BJ (cell line): ENCODE data around the gene OLFML1. TPM values are rescaled to one million over a fixed set of nuclear protein-coding genes. Genes with fewer than 3 reads are reported as not detected.
A peak's percentile ranks its signal among the peaks of the same experiment; 100 is the strongest.

Experiments used
- CTCF ChIA-PET: fragments of 350-600 bp; formaldehyde crosslinking; extraction: SDS; loops from one replicate; lab custom pipeline; 2021; ENCODE audit warnings: antibody characterized with exemption, inconsistent platforms; lab: Yijun Ruan, JAX
- POLR2A ChIA-PET: fragments of 300-600 bp; sonication (Branson Sonifier 250); formaldehyde crosslinking; extraction: SDS; loops from one replicate; lab custom pipeline; 2021; ENCODE audit warnings: antibody characterized with exemption; lab: Charles Lee
- DNase-seq: peaks from one replicate; pipeline ENCODE4 v3.0.0-alpha.2; 2011; ENCODE audit warnings: low read depth
- H3K27me3 ChIP-seq: 2 replicates; pipeline ENCODE4 v1.6.0; 2011; ENCODE audit warnings: low read length; ENCODE audit not compliant: control insufficient read depth, insufficient read depth
- H3K36me3 ChIP-seq: 2 replicates; pipeline ENCODE4 v1.5.1; 2011; ENCODE audit warnings: low read length; ENCODE audit not compliant: control insufficient read depth, insufficient read depth
- H3K4me3 ChIP-seq: 2 replicates; pipeline ENCODE4 v1.5.1; 2011; ENCODE audit warnings: low read depth, mild to moderate bottlenecking, control low read depth, low read length
- polyA plus RNA-seq: library from polyadenylated mRNA; depleted of rRNA; stranded (reverse); fragments of >200 nt; gene quantifications from 2 replicates; pipeline ENCODE4 v1.2.3, GENCODE V29; 2011
- TF ChIP-seq, protein P1 (sequence below): IDR thresholded peaks from 2 replicates; pipeline ENCODE4 v1.5.1; 2011; ENCODE audit warnings: low read depth, mild to moderate bottlenecking, control low read depth, inconsistent platforms, low read length, moderate library complexity; ENCODE audit not compliant: insufficient read depth

OLFML1 gene
- polyA plus RNA-seq, 1 experiment, result 1.1 TPM

DNA sequence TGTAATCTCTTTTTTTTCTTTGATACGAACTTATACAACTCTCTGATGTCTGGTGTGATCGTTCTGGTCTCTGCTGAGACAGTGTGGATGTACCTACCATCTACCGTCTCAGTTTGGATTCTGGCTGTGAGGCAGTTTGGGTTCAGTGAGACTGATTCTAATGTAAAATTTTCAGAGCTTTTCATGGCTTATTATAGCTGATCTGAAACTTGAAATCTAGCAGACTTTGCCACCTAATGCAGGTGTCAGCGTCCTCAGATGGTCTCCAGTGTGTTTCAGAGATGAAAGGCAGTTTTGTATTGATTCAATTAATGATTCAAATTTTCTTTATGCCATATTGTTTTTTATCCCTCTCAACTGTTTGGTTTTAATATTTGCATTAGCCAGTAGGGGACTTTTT lies 64.4 kb downstream of the OLFML1 start:
- ChIA-PET CTCF (interaction anchor here (0.9 to 2.0 kb wide), 3 partner anchors 9 to 22 kb away, joined by 4 to 7 read pairs (median 5); no protein-coding TSS in a partner anchor), POLR2A (no interaction called here)
- Histone ChIP-seq H3K27me3 (no peaks in the 10 kb centered on the region), H3K36me3 (no peaks in the 10 kb centered on the region), H3K4me3 (no peak overlapping the region)
- DNase-seq, result no peak
- TF ChIP-seq, protein P1, sequence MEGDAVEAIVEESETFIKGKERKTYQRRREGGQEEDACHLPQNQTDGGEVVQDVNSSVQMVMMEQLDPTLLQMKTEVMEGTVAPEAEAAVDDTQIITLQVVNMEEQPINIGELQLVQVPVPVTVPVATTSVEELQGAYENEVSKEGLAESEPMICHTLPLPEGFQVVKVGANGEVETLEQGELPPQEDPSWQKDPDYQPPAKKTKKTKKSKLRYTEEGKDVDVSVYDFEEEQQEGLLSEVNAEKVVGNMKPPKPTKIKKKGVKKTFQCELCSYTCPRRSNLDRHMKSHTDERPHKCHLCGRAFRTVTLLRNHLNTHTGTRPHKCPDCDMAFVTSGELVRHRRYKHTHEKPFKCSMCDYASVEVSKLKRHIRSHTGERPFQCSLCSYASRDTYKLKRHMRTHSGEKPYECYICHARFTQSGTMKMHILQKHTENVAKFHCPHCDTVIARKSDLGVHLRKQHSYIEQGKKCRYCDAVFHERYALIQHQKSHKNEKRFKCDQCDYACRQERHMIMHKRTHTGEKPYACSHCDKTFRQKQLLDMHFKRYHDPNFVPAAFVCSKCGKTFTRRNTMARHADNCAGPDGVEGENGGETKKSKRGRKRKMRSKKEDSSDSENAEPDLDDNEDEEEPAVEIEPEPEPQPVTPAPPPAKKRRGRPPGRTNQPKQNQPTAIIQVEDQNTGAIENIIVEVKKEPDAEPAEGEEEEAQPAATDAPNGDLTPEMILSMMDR, result no peak

DNA sequence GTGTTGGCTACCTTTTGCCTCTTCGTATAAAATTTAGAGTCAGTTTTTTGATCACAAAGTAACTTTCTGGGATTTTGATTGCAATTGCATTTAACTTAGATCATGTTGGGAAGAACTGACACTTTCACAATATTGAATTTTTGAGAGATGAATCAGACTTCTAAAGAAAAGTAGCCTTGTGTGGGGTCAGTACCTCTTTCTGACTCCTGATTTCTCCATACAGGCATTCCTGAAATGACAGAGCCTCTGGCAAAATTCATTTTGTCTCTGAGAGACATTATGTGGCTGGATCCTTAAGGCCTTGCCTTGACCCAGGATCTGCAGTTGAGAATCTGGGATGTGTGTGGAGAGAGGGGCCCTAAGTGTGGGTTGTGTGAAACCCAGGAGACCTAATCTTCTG lies 66.3 kb downstream of the OLFML1 start:
- no peaks in the 10 kb centered on the region for H3K36me3 ChIP-seq
- H3K27me3 ChIP-seq, result no peaks in the 10 kb centered on the region
- ChIA-PET CTCF (interaction anchor here (0.6 to 2.0 kb wide), 4 partner anchors 17 to 55 kb away, joined by 4 to 8 read pairs (median 4); partner anchors contain the start of gene PPFIBP2), POLR2A (interaction anchor here (0.6 kb wide), 1 partner anchor 126 kb away, joined by 4 read pairs; no protein-coding TSS in a partner anchor)
- peak; percentile 54 for DNase-seq
- no peak overlapping the region for H3K4me3 ChIP-seq
- TF ChIP-seq, protein P1, result no peak

DNA sequence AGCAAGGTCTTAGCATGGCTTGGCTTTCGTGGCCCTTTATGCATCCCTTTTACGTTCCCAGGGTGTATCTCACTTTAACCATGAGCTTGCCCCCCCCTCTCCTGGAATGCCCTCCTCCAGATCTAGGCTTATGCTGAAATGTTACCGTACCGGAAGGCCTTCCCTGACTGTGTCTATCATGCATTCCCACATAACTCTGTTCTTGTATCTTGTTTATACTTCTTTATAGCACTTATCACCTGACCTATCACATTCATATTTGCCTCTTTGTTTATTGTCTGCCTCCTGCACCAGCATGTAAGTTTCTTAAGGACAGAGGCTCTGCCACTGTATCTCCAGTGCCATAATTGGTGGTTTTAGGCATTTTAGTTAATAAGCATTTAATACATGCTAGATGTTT lies 67.4 kb downstream of the OLFML1 start:
- TF ChIP-seq, protein P1, result no peak
- H3K36me3 ChIP-seq, result no peaks in the 10 kb centered on the region
- CTCF ChIA-PET, result interaction anchor here (0.7 to 1.2 kb wide), 3 partner anchors 19 to 39 kb away, joined by 3 to 4 read pairs (median 4); partner anchors contain the start of gene PPFIBP2
- H3K4me3 ChIP-seq, result no peak overlapping the region
- POLR2A ChIA-PET, result interaction anchor here (0.9 kb wide), 1 partner anchor 25 kb away, joined by 3 read pairs; no protein-coding TSS in a partner anchor
- no peaks in the 10 kb centered on the region for H3K27me3 ChIP-seq
- no peak for DNase-seq

DNA sequence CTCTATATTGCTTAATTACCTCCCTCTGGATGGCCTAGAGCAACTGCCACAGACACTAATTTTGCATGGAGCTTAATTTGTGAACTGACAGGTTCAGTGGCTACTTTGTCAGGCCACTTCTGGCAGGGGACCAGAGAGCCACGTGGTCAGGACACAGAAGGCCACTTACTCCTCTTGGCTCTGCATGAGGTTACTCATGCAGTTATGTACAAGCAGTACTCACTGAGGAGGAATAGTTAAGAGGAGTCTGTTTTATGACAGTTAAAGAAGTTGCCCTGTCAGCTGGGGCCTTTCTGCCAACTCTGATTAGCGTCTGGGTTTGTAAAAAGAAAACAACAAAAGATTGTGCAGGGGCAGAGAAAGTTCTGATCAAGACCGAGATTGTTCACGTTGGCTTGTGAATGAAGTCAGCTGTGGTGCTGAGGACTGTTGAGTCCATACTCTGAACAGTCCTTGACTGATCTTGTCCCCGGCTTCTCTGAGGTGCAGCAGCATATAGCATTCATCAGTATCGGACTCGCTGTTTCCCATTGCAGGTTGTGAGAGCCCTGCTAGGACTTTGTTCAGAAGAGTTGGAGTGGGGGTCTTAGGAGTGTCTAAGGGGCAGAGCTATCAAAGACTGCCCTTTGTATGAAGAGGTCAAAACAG lies 69.9 kb downstream of the OLFML1 start:
- POLR2A ChIA-PET, result no interaction called here
- CTCF ChIA-PET, result interaction anchor here (0.9 kb wide), 1 partner anchor 16 kb away, joined by 5 read pairs; no protein-coding TSS in a partner anchor
- Histone ChIP-seq H3K4me3 (no peak overlapping the region), H3K36me3 (no peaks in the 10 kb centered on the region), H3K27me3 (no peaks in the 10 kb centered on the region)
- no peak for DNase-seq
- TF ChIP-seq, protein P1, result no peak

DNA sequence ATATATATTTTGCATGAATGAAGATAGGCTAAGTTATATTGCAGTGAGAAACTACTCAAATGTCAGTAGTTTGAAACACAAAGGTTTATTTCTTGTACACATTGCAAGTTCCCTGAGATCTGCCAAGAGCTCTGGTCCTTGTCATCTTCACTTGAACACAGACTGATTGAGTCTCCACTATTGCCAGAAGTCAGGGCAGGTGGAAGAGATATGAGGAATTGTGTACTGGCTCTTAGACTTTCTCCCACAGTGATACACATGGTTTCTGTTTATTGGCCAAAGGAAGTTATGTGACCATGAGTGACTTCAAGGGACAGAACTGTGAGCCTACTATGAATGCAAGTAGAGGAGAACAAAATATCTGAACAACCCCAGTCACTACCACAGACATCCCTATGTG lies 72.7 kb downstream of the OLFML1 start:
- ChIA-PET POLR2A (no interaction called here), CTCF (interaction anchor here (1.0 to 1.4 kb wide), 2 partner anchors 14 to 98 kb away, joined by 3 read pairs; no protein-coding TSS in a partner anchor)
- TF ChIP-seq, protein P1, result no peak
- no peaks in the 10 kb centered on the region for H3K36me3 ChIP-seq
- DNase-seq, result no peak
- H3K27me3 ChIP-seq, result no peaks in the 10 kb centered on the region
- H3K4me3 ChIP-seq, result no peak overlapping the region
